Daoy (cell line): ENCODE results near the gene ENOX1. TPM values are rescaled to one million over a fixed set of nuclear protein-coding genes. Genes with fewer than 3 reads are reported as not detected.
A peak's percentile ranks its signal among the peaks of the same experiment; 100 is the strongest.

Source experiments
- DNase-seq: peaks from one replicate; pipeline ENCODE4 v3.0.0-alpha.2; 2015; ENCODE audit warnings: low read depth
- total RNA-seq: library from RNA; depleted of rRNA; stranded (reverse); fragments of >200 nt; shearing (Covaris generic); gene quantifications from 2 replicates; pipeline ENCODE4 v1.2.3, GENCODE V29; 2014

Gene ENOX1
- total RNA-seq, 1 experiment from 2014 or later, result 0.69 TPM

DNA sequence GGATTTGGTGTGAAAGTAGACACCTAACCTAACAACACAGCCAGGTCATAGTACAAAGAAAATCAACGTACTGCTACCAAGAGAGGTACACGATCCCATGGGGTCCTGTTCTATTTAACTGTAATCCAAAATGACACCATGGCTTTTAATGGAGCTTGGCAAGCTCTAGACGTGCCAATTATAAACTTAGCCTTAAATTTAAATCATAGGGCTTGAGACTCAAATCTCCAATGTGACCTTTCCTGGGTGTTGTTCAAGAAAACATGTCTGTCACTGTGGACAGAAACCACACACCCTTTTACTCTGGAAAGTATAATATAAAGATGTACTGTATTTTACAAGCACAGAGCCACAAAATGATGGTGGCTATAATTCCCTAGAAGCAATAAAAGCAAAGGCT, 299.3 kb downstream of the ENOX1 start:
- DNase-seq, result no peak

DNA sequence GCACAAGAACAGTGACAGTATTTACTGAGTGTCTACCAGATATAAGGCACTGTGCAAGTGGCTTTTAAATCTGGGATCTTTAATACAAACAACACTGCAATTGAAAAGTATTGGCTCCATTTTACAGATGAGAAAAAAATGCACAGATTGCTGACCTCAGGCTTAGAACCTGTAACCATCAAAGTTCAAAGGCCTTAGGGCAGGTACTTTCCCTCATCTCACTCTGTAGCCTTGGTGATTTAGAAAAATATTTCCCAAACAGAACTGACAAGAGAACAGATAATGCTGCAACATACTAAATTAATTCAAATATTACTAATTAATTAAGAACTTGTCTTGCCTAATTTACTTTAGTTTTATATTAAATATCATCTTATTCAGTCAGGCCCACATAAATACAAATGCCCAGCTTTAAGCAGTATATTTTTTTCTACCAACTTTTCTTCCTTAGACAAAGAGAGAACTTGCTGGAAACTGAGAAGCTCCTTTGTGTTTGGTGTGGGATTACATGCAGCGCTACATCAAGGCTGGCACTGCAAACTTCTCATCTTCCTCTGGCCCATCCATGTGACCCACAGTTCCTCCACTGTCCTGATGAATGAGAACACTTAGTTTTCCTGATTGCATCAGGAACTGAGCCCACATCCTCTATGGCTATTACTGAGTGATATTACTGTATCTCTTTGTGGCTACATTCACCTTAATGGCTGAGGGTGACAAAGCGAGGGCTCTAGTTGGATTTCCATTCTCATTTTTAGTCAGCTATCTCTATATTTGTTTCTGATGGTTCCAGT, 302.1 kb downstream of the ENOX1 start:
- DNase-seq, result no peak

DNA sequence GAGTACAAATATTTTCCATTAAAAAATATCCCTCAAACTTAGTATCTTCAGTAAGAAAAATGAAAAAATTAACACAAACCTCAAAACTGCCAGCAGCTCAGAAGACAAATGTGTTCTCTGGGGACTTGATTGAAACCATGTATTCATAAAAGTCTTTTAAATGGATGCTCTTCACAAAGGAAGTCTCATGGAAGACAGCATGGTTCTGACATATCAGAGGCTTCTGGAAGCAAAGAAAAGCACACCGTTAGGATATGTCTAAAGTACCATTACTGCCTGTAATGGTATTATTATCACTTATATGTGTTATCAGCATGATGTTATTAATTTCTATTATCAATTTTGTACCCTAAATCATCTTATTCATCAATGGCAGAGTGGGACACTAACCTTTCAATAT, 302.8 kb downstream of the ENOX1 start:
- DNase-seq, result no peak

DNA sequence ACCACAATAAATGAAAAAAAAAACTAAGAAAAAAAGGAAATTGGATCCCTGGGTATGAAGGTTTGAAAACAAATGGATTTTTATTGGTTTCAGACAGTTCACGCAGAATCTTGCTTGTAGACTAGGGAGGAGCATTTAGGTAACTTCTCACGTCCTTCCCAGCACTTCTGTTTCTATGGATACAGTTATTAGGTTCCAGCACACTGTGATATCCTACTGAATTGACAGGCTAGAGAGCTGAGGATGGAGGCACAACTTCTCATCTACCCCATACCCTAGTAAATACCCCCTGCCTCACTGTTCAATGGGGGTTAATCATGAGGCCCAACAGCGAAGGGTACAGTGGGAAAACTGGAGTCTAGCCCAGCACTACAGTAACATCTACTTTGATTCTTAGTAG, 304.1 kb downstream of the ENOX1 start:
- no peak for DNase-seq

DNA sequence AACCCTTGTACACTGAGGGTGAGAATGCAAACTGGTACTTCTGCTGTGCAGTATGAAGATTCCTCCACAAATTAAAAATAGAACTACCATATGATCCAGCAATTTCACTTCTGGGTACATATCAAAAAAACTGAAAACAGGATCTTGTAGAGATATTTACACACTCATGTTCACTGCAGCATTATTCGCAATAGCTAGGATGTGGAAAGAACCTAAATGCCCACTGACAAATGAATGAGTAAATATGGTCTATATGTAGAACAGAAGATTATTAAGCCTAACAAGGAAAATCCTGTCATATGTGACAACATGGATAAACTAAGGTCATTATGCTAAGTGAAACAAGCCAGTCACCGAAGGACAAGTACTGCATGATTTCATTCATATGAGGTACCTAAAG, 304.7 kb downstream of the ENOX1 start:
- no peak for DNase-seq

DNA sequence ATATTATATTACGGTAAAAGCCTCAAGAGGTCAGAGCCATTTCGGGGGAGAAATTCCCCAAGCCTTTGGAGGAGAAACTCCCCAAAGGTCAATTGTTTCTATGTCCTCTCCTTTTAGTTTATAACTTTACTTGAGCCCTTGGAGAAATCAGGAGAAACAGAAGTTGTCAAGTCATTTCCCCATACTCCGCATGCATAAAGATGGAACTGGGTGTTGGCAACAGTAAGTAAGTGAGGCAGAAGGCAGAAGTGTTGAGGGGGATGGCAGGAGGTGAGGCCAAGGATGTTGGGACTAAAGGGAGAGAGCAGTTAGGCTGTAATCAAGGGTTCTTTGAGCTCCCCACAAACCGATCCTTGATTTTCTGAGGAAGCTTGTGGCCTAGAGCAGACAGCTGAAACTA, 307.9 kb downstream of the ENOX1 start:
- DNase-seq, result no peak

DNA sequence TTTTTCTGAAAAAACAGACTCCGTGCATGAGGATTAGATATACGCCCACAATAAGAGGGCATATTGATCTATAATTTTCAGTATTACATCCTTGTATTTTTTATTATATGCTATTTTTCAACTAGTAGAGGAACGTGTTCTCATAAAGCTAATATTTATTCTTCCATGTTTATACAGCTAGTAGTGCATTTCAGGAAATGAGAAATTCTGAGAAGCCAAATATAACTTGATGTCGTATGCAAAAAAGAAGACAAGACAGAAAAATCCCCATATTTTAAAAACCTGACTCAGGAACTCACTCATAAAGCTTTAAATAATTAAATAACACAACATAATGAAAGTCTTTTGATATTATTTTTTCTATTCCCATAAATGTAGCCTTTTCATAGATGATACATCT, 308.6 kb downstream of the ENOX1 start:
- no peak for DNase-seq

DNA sequence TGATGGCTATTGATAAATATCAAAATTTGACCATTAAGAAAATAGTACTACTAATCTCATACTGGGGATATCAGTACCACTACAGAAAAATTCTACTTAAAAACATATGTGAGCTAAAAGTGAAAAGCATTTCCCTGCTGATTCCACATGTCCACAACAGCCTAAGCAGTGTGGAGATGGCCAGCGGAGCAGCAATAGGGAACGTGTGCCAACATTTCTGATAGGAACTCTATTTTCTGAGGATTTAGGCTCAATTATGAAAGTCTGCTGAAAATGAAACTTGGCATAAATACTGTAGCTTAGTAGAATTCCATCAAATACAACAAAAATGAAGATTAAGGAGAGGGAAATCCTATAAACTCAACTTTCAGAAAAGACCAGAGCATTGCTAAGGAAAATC, 311.6 kb downstream of the ENOX1 start:
- DNase-seq, result no peak

DNA sequence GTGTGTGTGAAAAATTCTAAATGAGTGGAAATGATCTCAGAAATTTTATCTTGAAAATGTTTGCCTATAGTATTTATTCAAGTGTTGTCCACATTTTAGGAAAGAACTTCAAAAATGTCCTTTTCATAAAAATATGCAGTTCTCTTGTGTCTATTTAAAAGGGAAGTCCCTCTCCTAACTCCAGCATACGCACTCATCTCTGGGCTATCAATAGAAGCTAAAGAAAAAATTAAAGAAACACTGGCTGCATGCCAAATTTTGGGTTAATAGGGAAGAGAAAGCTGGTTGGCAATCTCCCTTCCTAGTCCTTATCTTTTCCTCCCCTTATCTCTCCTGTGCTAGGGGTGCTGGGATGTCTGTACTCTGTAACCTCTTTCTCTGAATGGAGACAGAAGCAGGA, 313.3 kb downstream of the ENOX1 start:
- DNase-seq, result no peak

DNA sequence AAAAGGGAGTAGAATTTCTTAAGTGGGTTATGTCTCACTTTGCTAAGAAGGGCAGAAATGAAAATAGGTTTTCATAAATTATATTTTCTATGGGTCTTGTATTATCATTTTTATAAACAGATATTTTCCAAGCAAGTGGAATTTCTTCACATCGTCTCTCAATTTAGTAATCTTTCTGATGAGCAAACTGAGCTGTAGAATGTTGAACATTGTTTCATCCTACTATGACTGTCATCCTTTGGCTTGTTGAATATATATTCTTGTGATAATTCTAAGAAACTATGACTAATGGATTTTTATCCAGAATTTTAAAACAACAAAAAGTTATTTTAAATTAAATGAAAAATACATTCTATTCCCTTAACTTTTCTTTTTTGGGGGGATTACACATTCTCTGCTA, 313.8 kb downstream of the ENOX1 start:
- DNase-seq, result no peak

DNA sequence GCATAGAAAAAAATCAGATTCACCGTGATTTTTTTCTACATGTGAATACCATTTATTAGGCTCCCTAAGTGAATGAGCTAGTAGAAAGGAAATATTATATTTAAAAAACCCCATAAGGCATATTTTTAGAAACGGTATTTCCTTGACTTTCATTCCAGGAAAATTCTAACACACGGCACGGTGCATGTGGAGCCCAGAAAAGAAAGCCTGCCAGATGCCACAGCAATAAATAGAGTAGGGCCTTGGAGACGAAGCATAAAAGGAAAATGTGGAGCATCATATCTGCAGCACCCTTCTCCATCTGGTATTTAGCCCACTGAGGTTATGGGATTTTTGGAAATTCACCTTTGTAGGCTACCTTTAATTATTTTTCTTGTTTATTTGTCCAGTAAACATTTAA, 314.4 kb downstream of the ENOX1 start:
- DNase-seq, result no peak

DNA sequence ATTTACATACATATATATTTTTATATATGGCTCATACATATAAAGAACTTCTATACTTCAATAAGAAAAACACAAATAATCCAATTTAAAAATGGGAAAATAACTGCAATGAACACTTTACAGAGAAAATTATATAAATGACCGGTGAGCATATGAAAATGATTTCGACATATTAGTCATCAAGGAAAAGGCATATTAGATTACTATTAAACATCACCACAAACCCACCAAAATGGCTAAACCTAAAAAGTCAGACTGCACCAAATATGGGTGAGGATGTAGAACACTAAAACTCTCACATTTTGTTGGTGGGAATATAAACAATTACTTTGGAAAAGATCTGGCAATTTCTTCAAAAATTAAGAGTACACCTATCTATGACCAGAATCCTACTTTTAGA, 316.2 kb downstream of the ENOX1 start:
- no peak for DNase-seq

DNA sequence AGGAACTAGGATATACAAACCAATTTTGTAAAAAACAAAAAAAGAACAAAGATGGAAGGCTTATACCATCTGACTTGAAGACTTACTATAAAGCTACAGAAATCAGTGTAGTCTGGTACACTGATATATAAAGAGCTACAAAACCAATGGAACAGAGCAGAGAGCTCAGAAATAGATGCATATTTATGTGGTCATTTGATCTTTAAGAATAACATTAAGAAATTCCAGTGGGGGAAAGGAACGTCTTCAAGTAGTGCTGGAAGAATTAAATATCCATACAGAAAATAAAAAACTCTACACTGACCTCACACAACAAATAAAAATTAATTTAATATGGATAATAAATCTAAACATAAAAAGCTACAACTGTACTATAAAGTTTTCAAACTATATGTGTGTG, 317.0 kb downstream of the ENOX1 start:
- no peak for DNase-seq

DNA sequence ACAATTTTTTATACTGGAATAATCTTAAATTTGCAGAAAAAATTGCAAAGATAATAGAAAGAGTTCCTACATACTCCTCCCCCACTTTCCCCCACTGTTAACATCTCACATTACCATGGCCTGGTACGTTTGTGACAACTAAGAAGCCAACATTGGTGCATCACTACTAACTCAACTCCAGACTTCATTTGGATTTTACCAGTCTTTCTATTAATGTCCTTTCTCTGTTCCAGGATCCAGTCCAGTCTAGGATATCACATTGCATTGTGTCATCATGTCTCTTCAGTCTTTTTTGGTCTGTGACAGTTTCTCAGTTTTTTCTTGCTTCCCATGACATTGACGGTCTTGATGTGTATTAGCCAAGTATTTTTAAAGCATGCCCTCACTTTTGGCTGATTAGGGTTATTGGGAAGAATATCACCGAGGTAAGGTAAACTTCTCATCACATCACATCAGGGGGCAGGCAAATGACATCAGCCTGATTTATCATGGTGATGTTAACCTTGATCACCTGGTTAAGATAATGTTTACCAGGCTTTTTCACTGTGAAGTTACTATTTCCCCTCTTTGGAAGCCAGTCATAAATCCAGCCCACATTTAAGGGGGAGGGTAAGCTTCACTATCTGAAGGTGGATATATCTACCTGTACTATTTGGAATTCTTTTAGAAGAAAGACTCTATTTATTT, 322.1 kb downstream of the ENOX1 start:
- DNase-seq, result no peak

DNA sequence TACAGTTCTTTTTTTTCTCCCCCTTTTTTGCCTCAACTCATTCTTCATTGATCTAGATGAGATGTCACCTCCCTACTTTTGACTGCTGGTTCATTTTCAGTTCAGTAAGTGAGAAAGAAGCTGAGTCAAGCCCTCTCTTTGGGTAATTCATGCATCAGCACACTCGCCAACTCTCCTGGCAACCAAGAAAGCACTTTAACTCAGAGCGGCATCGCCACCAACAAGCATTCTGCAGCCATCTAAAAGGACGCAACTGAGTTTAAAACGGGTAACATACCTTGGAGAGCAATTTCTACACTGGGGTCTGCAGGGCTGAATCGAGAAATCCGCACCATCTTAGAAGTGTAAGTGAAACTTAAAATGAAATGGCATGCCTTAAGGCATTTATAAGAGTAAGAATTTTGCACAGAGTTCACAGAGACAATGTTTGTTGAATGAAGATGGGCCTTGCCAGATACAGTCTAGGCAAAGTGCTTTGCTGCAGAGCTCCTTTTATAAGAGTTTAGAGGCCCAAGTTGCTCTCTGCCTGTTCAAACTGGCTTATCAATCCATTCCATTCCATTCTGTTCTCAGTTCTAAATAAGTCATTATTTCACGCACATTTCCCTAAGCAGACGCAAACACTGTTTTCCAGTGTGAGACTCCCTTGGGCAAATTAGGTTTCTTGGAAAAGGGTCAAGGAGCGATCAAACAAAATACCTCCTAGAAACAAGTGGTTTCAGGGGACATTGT, 338.0 kb downstream of the ENOX1 start:
- no peak for DNase-seq

DNA sequence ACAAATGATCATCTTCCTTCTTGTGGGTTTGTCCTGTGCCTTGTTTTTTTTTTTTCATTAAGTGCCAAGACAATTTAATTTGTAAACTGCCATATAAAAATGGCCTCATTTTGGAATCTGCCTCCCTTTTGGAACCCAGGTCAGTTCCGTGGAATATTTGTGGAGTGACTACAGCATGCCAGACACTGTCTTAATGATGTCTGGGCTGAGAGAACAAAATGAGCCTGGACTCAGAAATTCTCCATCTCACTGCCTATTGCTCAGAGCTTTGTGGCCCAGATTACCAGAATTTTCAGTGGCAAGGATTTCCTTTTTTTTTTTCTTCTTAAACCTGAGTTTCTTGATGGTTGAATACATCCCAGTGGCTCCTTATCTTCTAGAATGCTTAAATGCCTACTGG, 340.6 kb downstream of the ENOX1 start:
- DNase-seq, result no peak

DNA sequence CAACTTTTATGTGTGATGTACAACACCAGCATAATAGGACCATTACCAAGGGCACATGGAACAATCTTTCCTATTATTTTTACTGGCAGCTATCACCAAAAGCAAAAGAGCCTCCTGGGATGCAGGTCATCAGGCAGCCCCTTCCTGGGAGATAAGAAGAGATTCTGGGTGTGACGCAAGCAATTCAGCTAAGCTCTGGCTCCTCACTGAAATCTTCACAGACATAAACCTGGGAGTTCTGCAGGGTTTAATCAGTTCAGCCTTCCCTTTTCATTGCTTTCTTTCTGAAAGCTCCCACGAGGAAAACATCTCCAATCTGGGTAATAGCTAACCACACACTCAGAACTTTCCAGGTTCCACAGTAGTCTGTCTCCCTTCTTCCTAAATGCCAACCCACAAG, 341.1 kb downstream of the ENOX1 start:
- DNase-seq, result no peak

DNA sequence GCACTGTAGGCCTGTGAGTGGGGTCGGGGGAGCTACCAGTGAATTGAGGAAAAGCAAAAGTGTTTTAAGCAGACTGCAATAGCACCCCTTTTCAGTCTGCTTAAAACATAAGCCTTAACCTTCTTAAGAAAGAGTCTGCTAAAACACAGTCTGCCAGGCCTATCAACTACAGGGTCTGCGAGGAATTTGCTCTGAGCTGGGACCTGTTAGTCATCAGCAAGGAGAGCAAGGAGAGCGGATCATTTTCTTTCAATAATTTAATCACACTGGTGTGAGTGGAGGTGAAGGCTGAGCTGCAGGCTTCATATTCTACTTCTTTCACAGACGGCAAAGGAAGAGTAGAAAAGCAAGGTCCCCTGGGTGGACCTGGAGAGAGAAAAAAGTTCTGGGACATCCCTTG, 342.7 kb downstream of the ENOX1 start:
- DNase-seq, result no peak

DNA sequence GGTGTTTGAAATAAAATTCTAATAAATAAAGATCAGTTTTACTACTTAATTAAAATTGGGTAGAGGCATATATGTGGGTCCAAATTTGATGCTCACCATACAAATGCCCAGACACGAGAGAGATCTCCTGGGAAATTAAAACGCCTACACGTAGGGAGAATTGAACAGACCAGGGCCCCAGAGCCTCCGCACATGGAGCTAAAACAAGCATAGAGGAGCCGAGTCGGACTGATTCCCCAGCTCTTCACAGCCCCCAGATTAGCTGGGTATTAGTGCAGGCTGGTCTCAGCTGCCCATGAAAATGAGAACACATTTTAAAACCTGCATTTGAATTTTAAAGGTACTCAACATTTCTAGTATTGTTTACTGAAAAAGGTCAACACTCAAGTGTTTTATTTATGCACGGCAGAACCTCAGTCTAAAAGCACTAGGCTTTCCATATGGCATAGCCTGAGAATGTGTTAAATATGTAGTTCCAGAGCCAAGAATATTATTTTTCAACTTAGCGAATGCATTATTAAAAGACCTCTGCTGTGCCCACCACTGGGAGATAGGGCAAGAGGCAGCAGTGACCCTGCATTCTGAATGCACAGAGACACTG, 344.8 kb downstream of the ENOX1 start:
- no peak for DNase-seq

DNA sequence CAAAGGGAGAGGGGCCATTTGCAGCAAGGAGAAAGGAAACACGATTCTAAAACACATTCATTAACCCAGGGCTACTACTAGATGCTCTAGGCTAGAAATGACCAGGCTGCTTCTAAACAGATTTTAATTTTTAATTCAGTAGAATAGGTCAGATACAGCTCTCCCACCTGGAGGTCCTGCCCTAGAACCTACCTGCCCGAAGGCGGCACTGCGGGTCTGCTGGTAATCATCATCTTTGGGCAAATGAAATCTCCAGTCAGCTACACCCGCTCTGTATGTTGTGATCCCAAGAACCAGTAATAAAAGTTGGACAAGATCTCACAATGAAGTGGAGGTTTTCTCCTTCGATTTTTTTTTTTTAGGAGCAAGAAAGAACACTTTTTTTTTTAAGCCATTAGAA, 345.3 kb downstream of the ENOX1 start:
- DNase-seq, result no peak

DNA sequence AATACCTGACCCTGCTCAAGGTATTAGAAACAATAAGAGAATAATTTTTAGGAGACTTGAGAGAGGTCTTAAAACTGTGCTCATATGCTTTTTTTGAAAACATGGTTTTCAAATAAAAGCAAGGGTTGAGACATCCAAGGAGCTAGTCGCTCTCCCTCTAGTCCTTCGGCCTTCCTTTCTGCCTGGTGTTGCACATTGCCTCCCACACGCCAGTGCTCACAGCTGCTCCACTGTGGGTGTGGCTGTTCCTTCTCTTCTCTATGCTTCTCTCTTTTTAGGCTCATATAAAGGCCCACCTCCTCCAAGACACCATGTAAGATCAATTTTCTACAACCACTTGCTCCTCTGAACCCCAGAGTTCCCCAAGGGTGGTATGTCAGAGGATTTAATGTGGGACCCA, 352.6 kb downstream of the ENOX1 start:
- no peak for DNase-seq

DNA sequence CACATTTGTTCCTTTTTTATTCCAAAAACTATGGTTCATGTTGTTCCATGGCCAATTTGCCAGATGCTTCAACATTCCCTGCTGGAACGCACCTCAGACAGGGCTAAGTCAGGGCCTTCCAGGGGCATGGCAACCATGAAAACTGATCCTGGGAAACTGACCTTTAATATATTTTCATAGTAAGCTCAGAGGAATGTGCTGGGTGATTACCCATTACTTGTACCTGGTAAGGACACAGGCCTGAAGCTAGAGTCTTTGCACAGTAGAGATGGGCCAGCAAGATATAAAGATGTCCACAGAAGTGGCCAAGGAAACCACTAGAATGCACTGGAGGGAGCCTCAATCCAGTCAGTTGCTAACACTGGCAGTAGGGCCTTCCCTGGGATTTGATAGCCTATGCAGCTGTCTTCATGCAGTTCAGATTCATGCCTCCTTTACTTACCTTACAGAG, 353.1 kb downstream of the ENOX1 start:
- DNase-seq, result peak; percentile 2
